ENCODE measurements around the gene MGAT5B. TPM values are rescaled to one million over a fixed set of nuclear protein-coding genes. Genes with fewer than 3 reads are reported as not detected.

Gene MGAT5B
- total and polyA plus RNA-seq, 2 experiments from 2014 or later = 1.6 to 10.0 TPM

- no peaks in the 10 kb centered on the region; the same call in 1 of the 2 replicates for H3K36me3 ChIP-seq (ENCODE audit: insufficient read depth)
- H3K9me3 Mint-ChIP-seq = peaks cover 3% of the 10 kb centered on the region; the same call in 1 of the 3 replicates
- no peak overlapping the region for H3K4me2 ChIP-seq
- no peaks in the 10 kb centered on the region for H3K4me1 ChIP-seq (ENCODE audit: insufficient read depth)
- no peak overlapping the region for H3K27ac ChIP-seq (ENCODE audit: low read depth)
- DNase-seq (ENCODE audit: low spot score) (no peak), ATAC-seq (no peak)
- no peak overlapping the region for H2AFZ ChIP-seq
- H3K27ac Mint-ChIP-seq = no peak overlapping the region
- H3K4me3 ChIP-seq = no peak overlapping the region
- no peaks in the 10 kb centered on the region for H4K20me1 ChIP-seq (replicated peaks; ENCODE audit: insufficient read depth)
- no peak overlapping the region for H3K4me3 Mint-ChIP-seq
- no peaks in the 10 kb centered on the region for H3K27me3 ChIP-seq (ENCODE audit: insufficient read depth)
- H3K79me2 ChIP-seq (replicated peaks; ENCODE audit: insufficient read depth) = no peaks in the 10 kb centered on the region
- peaks cover 15% of the 10 kb centered on the region for H3K27me3 Mint-ChIP-seq (ENCODE audit: insufficient read depth, low read depth, poor library complexity)
- peaks cover 15% of the 10 kb centered on the region for H3K36me3 Mint-ChIP-seq (ENCODE audit: low read depth)
- H3K9me2 ChIP-seq (ENCODE audit: insufficient read depth) = no peaks in the 10 kb centered on the region
- no peak for TF ChIP-seq EZH2phosphoT487 (IDR thresholded peaks at IDR 0.05; ENCODE audit: unreplicated experiment)
- no peak for TF ChIP-seq JUNB (IDR thresholded peaks at IDR 0.05; ENCODE audit: unreplicated experiment)
- no peak for TF ChIP-seq ZNF331 (CRISPR knock-in tag; IDR thresholded peaks at IDR 0.05; ENCODE audit: low read depth)
- no peak for TF ChIP-seq ZNF114 (CRISPR knock-in tag; IDR thresholded peaks at IDR 0.05)
- TF ChIP-seq EZH2 (IDR thresholded peaks at IDR 0.05; ENCODE audit: low read depth, unreplicated experiment) = no peak
- TF ChIP-seq, protein P1, sequence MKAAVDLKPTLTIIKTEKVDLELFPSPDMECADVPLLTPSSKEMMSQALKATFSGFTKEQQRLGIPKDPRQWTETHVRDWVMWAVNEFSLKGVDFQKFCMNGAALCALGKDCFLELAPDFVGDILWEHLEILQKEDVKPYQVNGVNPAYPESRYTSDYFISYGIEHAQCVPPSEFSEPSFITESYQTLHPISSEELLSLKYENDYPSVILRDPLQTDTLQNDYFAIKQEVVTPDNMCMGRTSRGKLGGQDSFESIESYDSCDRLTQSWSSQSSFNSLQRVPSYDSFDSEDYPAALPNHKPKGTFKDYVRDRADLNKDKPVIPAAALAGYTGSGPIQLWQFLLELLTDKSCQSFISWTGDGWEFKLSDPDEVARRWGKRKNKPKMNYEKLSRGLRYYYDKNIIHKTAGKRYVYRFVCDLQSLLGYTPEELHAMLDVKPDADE (IDR thresholded peaks at IDR 0.05) = no peak
- TF ChIP-seq STAT1 (IDR thresholded peaks at IDR 0.05; ENCODE audit: unreplicated experiment) = no peak
- no peak for TF ChIP-seq ZNF462 (CRISPR knock-in tag; IDR thresholded peaks at IDR 0.05)
- TF ChIP-seq, protein P2, sequence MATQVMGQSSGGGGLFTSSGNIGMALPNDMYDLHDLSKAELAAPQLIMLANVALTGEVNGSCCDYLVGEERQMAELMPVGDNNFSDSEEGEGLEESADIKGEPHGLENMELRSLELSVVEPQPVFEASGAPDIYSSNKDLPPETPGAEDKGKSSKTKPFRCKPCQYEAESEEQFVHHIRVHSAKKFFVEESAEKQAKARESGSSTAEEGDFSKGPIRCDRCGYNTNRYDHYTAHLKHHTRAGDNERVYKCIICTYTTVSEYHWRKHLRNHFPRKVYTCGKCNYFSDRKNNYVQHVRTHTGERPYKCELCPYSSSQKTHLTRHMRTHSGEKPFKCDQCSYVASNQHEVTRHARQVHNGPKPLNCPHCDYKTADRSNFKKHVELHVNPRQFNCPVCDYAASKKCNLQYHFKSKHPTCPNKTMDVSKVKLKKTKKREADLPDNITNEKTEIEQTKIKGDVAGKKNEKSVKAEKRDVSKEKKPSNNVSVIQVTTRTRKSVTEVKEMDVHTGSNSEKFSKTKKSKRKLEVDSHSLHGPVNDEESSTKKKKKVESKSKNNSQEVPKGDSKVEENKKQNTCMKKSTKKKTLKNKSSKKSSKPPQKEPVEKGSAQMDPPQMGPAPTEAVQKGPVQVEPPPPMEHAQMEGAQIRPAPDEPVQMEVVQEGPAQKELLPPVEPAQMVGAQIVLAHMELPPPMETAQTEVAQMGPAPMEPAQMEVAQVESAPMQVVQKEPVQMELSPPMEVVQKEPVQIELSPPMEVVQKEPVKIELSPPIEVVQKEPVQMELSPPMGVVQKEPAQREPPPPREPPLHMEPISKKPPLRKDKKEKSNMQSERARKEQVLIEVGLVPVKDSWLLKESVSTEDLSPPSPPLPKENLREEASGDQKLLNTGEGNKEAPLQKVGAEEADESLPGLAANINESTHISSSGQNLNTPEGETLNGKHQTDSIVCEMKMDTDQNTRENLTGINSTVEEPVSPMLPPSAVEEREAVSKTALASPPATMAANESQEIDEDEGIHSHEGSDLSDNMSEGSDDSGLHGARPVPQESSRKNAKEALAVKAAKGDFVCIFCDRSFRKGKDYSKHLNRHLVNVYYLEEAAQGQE (IDR thresholded peaks at IDR 0.05; ENCODE audit: unreplicated experiment) = no peak
- no peak for TF ChIP-seq CREB1 (CRISPR knock-in tag; IDR thresholded peaks at IDR 0.05; ENCODE audit: low read depth)
- TF ChIP-seq NANOG (IDR thresholded peaks at IDR 0.05; ENCODE audit: borderline replicate concordance) = no peak
- TF ChIP-seq POLR2AphosphoS5 (IDR thresholded peaks at IDR 0.05; ENCODE audit: low read depth) = no peak
- TF ChIP-seq CTCF (conservative IDR thresholded peaks at IDR 0.05; ENCODE audit: low read depth in 2 of 2) = no peak
- peaks cover 18% of the 10 kb centered on the region for H3K4me1 Mint-ChIP-seq
- no peaks in the 10 kb centered on the region for H3F3A ChIP-seq (replicated peaks; ENCODE audit: low read depth)
Measured at GRCh38 chr17:76877437-76877836, 9.2 kb downstream of the MGAT5B start.
